HG03097 (cell line): ENCODE data around the gene RAD21L1.

Experiments used
- ATAC-seq: cut with Tn5 transposase; IDR thresholded peaks from one replicate; pipeline ENCODE4 v1.9.1; 2021; ENCODE audit not compliant: unreplicated experiment, low FRiP score

RAD21L1 gene

GRCh38 chr20:1267809-1268374, 42.0 kb downstream of the RAD21L1 start:
- no peak for ATAC-seq

GRCh38 chr20:1269235-1269634, 43.4 kb downstream of the RAD21L1 start:
- ATAC-seq: no peak

GRCh38 chr20:1269850-1270249, 44.0 kb downstream of the RAD21L1 start:
- no peak for ATAC-seq

GRCh38 chr20:1272368-1273100, 46.7 kb downstream of the RAD21L1 start:
- no peak for ATAC-seq

GRCh38 chr20:1273366-1273765, 47.5 kb downstream of the RAD21L1 start:
- no peak for ATAC-seq

- no peak for ATAC-seq
Measured at GRCh38 chr20:1274485-1275311, 48.9 kb downstream of the RAD21L1 start.

GRCh38 chr20:1275919-1276318, 50.1 kb downstream of the RAD21L1 start:
- no peak for ATAC-seq

GRCh38 chr20:1277529-1278322, 51.9 kb downstream of the RAD21L1 start:
- ATAC-seq: no peak

GRCh38 chr20:1278993-1279392, 53.1 kb downstream of the RAD21L1 start:
- no peak for ATAC-seq

- no peak for ATAC-seq
Measured at GRCh38 chr20:1280195-1281102, 54.6 kb downstream of the RAD21L1 start.

- no peak for ATAC-seq
Measured at GRCh38 chr20:1281279-1282057, 55.6 kb downstream of the RAD21L1 start.

- ATAC-seq: no peak
Measured at GRCh38 chr20:1282966-1283365, 57.1 kb downstream of the RAD21L1 start.

- no peak for ATAC-seq
Measured at GRCh38 chr20:1283522-1284510, 58.0 kb downstream of the RAD21L1 start.

- no peak for ATAC-seq
Measured at GRCh38 chr20:1286267-1287024, 60.6 kb downstream of the RAD21L1 start.

GRCh38 chr20:1287306-1287705, 61.5 kb downstream of the RAD21L1 start:
- no peak for ATAC-seq

GRCh38 chr20:1287787-1288569, 62.1 kb downstream of the RAD21L1 start:
- no peak for ATAC-seq
